HFF-Myc (cell line): ENCODE data around the gene DPF3.

ENCODE experiments used
- DNase-seq: peaks from one replicate; pipeline ENCODE4 v3.0.0-alpha.2; 2011; ENCODE audit warnings: low read depth; ENCODE audit errors: extremely low read depth
- H3K4me3 ChIP-seq: replicated peaks from 2 replicates; pipeline ENCODE4 v1.5.1; 2011; ENCODE audit warnings: low read depth, mild to moderate bottlenecking, control low read depth, low read length
- TF ChIP-seq, protein P1 (sequence below): IDR thresholded peaks from 2 replicates; pipeline ENCODE4 v1.5.1; 2012; ENCODE audit warnings: mild to moderate bottlenecking, low read depth, low read length, control low read depth; ENCODE audit errors: missing control alignments

The DPF3 gene

DNA sequence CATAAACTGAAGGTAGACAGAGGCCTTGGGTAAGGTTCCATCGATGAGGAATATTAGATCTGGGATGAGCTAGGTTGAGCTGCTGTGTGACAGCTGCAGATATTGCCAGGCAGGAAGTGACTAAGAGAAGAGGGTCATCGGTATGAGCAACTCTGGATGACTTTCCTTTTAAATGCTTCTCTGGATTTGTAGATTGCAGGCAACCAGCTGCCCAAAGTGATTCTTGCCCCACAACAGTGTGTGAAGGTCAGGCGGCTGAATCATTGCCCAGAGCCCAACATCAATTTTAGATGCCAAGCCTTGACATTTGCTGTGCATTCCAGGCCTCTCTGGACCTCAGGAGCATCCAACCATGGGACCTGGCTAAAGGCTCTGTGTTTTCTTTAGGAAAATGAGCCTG is 255.9 kb downstream of the DPF3 start:
- peak; percentile 67 for DNase-seq
- no peak overlapping the region for H3K4me3 ChIP-seq
- TF ChIP-seq, protein P1, sequence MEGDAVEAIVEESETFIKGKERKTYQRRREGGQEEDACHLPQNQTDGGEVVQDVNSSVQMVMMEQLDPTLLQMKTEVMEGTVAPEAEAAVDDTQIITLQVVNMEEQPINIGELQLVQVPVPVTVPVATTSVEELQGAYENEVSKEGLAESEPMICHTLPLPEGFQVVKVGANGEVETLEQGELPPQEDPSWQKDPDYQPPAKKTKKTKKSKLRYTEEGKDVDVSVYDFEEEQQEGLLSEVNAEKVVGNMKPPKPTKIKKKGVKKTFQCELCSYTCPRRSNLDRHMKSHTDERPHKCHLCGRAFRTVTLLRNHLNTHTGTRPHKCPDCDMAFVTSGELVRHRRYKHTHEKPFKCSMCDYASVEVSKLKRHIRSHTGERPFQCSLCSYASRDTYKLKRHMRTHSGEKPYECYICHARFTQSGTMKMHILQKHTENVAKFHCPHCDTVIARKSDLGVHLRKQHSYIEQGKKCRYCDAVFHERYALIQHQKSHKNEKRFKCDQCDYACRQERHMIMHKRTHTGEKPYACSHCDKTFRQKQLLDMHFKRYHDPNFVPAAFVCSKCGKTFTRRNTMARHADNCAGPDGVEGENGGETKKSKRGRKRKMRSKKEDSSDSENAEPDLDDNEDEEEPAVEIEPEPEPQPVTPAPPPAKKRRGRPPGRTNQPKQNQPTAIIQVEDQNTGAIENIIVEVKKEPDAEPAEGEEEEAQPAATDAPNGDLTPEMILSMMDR: no peak

DNA sequence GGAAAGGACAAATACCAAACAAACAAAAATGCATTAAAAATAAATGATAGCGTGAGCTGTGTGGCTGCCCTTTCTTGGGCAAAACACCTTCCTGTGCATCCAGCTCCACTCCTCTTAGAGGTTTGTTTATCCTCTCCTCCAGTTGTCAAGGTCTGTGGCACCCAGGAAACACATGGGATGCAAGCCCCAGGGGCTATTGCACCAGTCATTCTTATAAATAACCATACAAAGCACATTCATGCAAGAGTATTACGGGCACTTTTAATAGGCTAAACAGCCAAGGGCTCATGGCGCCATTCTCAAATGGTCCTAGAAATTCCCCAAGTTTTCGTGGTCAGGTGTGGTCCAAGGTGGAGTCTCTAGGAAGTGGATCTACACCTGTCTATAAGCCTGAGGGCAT is 257.0 kb downstream of the DPF3 start:
- TF ChIP-seq, protein P1: no peak
- H3K4me3 ChIP-seq: no peak overlapping the region
- no peak for DNase-seq

GRCh38 chr14:72636094-72636493 is 257.8 kb downstream of the DPF3 start:
- TF ChIP-seq, protein P1: no peak
- no peak overlapping the region for H3K4me3 ChIP-seq
- no peak for DNase-seq

DNA sequence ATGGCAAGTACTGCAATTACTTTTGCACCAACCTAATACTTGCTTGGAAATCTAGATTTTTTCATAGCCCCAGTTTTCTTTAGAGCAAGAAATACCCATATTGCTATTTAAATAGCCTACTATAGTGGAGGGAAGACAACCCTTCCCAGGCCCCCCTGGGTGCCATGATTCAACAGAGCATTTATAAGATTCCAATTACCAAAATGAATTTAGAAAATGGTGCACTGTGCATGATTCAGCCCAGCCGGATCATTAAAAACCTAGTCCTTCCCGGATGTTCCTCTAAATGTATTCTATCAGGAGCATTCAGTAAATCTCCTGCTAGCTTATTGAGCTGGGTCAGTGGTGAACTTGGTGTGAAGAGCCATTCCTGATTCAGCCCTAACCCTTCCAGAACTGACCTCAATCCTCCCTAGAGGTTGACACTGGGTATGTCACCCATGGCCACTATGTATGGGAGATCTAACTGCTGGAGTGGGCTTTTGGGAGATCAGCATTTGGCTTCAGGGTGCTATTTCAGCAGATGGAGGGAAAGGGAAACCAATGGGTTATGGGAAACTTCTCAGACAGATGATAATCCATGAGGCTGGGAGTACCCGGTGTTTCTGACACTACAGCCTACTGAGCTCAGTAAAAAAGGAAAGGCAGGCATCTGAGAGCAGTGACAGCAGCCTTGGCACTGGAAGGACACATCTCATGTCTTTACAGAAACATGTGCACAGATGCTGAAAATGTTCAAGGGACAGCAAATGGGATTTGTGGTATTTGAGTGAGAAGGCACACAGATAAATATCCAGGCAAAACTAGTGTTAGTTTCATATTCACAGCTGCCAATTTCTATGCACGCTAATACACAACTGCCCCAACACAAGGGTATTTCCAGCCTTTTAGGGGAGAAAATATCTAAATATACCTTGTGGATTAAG is 258.9 kb downstream of the DPF3 start:
- TF ChIP-seq, protein P1: no peak
- no peak for DNase-seq
- no peak overlapping the region for H3K4me3 ChIP-seq

DNA sequence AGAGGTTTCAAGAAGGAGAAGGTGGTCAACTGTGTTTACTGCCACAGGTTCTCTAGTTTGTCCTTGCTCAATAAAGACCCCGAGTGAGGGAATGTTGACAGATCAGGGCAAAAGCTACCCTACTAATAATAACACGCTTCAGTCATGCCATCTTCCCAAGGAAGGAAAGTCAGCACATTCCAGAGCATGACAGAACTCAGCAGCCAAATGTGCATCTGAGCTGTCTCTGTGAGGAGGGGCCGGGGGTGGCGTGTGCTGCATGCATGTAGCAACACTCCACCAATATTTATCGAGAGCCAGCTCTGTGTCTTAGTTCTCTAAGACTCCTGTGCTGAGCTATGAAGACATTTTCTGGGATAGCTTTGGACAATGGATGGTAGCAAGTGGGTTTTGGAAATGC is 260.4 kb downstream of the DPF3 start:
- no peak for DNase-seq
- H3K4me3 ChIP-seq: no peak overlapping the region
- TF ChIP-seq, protein P1: no peak

DNA sequence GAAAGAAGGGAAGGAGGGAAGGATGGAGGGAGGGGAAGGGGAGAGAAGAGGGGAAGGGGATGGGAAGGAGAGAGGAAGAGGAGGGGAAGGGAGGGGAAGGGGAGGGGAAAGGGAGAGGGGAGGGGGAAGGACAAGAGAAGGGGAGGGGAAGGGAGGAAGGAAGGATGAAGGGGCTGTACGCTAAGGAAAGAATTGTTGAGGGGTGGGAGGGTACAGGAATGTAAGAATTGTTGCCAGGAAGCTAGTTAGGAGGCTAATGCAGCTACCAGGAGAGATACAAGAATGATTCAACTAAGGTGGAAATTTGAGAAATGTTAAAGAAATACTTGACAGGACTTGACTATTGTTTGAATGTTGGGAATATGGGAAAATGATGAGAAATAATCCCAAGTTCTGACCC is 261.2 kb downstream of the DPF3 start:
- H3K4me3 ChIP-seq: no peak overlapping the region
- TF ChIP-seq, protein P1: no peak
- DNase-seq: no peak
